Bone marrow (tissue), 2 donors: ENCODE results near the gene SND1.

Source experiments
- DNase-seq, 2 donors: peaks; one replicate each; lab custom pipeline; 2025; lab: John Stamatoyannopoulos, UW

SND1 gene

GRCh38 chr7:127730658-127731276 lies 78.8 kb downstream of the SND1 start:
- no peak for DNase-seq

- no peak for DNase-seq
Measured at GRCh38 chr7:127731431-127732080, 79.6 kb downstream of the SND1 start.

- no peak for DNase-seq
Measured at GRCh38 chr7:127732306-127732705, 80.3 kb downstream of the SND1 start.

- no peak for DNase-seq
Measured at GRCh38 chr7:127733986-127734385, 82.0 kb downstream of the SND1 start.

- no peak for DNase-seq
Measured at GRCh38 chr7:127736511-127736910, 84.5 kb downstream of the SND1 start.

GRCh38 chr7:127738859-127739258 lies 86.9 kb downstream of the SND1 start:
- no peak for DNase-seq

GRCh38 chr7:127741764-127742375 lies 89.9 kb downstream of the SND1 start:
- DNase-seq, result no peak

GRCh38 chr7:127745445-127745844 lies 93.5 kb downstream of the SND1 start:
- no peak for DNase-seq

GRCh38 chr7:127751062-127751461 lies 99.1 kb downstream of the SND1 start:
- no peak for DNase-seq

GRCh38 chr7:127751490-127752448 lies 99.8 kb downstream of the SND1 start:
- DNase-seq, result no peak

- DNase-seq, result no peak
Measured at GRCh38 chr7:127752829-127753228, 100.8 kb downstream of the SND1 start.

- no peak for DNase-seq
Measured at GRCh38 chr7:127754457-127754856, 102.5 kb downstream of the SND1 start.

GRCh38 chr7:127755521-127755920 lies 103.5 kb downstream of the SND1 start:
- no peak for DNase-seq

GRCh38 chr7:127755965-127756364 lies 104.0 kb downstream of the SND1 start:
- no peak for DNase-seq

- DNase-seq, result no peak
Measured at GRCh38 chr7:127758105-127758504, 106.1 kb downstream of the SND1 start.

- no peak for DNase-seq
Measured at GRCh38 chr7:127758845-127759244, 106.9 kb downstream of the SND1 start.

GRCh38 chr7:127759945-127760421 lies 108.0 kb downstream of the SND1 start:
- no peak for DNase-seq

GRCh38 chr7:127760436-127761031 lies 108.5 kb downstream of the SND1 start:
- DNase-seq, result no peak

GRCh38 chr7:127761196-127761595 lies 109.2 kb downstream of the SND1 start:
- DNase-seq, result no peak

GRCh38 chr7:127764681-127765080 lies 112.7 kb downstream of the SND1 start:
- DNase-seq, result no peak

- no peak for DNase-seq
Measured at GRCh38 chr7:127765150-127765549, 113.2 kb downstream of the SND1 start.
